ENCODE measurements around the gene TPRN. TPM values are rescaled to one million over a fixed set of nuclear protein-coding genes. Genes with fewer than 3 reads are reported as not detected.

The TPRN gene
- total RNA-seq, 1 donor from 2014 or later: 8.2 TPM

DNA sequence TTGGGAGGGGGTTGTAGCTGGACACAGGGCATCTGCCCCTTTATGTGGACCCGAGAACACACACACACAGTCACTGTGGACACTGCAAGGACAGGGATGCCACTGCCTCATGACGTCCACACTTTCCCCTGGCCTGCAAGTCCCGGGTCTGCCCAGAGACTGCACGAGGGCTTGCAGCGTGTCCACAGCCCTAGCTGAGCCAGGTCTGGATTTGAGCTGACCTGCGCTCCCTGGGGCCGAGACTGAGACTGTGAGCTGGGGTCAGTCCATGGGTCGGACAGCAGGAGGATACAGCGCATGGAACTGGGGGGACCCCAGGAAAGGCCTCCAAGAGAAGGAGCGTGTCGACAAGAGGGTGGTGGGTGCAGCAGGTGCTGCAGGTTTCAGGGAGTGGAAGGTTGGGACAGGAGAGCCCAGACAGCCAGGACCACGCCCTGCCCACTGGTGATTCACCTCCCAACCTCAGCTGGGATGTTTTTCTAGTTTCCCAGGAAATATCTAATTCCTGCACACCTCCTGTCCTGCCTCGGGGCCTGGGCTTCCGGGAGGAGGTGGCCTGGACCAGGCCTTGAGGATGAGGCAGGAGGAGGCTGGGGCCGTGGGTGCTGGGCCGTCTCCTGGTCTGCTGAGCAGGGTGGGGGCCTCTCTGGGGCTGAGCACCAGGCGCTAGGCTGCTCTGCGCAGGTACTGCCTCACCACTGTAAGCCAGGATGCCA, 26.0 kb upstream of the TPRN start:
- Mint-ChIP-seq H3K4me3 (ENCODE audit: unreplicated experiment) (no peak overlapping the region), H3K36me3 (ENCODE audit: low read depth, unreplicated experiment) (no peaks in the 10 kb centered on the region), H3K4me1 (ENCODE audit: unreplicated experiment) (no peaks in the 10 kb centered on the region), H3K27me3 (ENCODE audit: unreplicated experiment) (peaks cover 7% of the 10 kb centered on the region), H3K27ac (ENCODE audit: unreplicated experiment) (no peak overlapping the region), H3K9me3 (ENCODE audit: unreplicated experiment) (no peaks in the 10 kb centered on the region)
- DNase-seq (ENCODE audit: low spot score): no peak
- TF ChIP-seq, protein P1, sequence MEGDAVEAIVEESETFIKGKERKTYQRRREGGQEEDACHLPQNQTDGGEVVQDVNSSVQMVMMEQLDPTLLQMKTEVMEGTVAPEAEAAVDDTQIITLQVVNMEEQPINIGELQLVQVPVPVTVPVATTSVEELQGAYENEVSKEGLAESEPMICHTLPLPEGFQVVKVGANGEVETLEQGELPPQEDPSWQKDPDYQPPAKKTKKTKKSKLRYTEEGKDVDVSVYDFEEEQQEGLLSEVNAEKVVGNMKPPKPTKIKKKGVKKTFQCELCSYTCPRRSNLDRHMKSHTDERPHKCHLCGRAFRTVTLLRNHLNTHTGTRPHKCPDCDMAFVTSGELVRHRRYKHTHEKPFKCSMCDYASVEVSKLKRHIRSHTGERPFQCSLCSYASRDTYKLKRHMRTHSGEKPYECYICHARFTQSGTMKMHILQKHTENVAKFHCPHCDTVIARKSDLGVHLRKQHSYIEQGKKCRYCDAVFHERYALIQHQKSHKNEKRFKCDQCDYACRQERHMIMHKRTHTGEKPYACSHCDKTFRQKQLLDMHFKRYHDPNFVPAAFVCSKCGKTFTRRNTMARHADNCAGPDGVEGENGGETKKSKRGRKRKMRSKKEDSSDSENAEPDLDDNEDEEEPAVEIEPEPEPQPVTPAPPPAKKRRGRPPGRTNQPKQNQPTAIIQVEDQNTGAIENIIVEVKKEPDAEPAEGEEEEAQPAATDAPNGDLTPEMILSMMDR (IDR thresholded peaks at IDR 0.05; ENCODE audit: unreplicated experiment): no peak

DNA sequence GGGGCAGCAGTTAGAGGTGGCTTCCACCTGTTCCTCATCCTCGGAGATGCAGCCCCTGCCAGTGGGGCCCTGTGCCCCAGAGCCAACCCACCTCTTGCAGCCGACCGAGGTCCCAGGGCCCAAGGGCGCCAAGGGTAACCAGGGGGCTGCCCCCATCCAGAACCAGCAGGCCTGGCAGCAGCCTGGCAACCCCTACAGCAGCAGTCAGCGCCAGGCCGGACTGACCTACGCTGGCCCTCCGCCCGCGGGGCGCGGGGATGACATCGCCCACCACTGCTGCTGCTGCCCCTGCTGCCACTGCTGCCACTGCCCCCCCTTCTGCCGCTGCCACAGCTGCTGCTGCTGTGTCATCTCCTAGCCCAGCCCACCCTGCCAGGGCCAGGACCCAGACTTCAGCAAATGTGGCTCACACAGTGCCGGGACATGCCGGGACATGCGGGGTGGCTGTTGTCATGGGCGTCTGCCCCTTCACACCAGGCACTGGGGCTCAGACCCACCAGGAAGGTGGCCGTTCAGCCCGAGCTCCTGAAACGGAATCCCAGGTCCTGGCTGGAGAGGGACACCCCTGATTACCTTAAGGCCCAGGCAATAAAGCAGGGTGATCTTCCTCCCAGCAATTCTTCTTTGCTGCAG, 25.3 kb upstream of the TPRN start:
- Mint-ChIP-seq H3K36me3 (ENCODE audit: low read depth, unreplicated experiment) (no peaks in the 10 kb centered on the region), H3K27ac (ENCODE audit: unreplicated experiment) (no peak overlapping the region), H3K9me3 (ENCODE audit: unreplicated experiment) (no peaks in the 10 kb centered on the region), H3K27me3 (ENCODE audit: unreplicated experiment) (peaks cover 9% of the 10 kb centered on the region), H3K4me3 (ENCODE audit: unreplicated experiment) (no peak overlapping the region), H3K4me1 (ENCODE audit: unreplicated experiment) (no peaks in the 10 kb centered on the region)
- TF ChIP-seq, protein P1 (IDR thresholded peaks at IDR 0.05; ENCODE audit: unreplicated experiment): no peak
- no peak for DNase-seq (ENCODE audit: low spot score)

DNA sequence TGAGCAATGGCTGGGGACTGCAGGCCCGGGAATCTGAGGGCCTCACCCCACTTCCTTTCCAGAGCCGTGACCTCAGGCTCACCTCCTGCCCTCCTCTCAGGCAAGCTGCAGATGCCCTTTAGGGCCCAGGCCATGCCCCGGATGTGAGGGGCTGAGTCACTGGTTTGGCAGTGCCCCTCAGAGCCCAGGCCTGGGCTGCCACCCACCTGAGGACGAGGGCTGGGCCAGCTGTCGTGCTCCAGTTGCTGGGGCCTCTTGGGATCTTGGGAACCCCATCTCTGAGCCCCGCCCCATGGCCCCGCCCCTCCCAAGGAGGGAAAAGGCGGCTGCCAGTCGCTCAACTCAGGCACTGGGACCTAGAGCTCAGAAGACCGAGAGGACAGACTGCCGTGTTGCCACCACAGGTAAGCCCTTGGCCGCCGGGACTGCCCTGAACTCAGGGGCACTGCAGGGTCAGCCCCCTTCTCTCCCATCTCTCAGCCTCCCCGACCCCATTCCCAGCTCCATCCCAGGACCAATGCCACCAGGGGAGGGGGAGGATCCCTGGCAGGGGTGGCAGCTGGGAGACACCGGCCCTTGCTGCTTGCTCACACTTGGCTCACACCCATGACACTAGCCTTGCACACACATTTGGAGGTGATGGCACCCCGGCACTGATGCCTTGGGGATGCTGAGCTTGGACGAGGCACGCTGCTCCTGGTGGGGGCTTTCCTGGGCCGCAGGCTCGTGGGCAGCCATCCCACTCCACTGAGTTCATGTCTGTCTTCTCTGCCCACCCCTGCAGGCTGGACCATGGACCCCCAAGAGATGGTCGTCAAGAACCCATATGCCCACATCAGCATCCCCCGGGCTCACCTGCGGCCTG, 24.5 kb upstream of the TPRN start, which contains the start of gene CYSRT1:
CYSRT1 (plus strand) TSS at position 345 of the 865 bp plus-strand sequence; CDS start at position 793, 448 bp downstream.
- H3K27ac Mint-ChIP-seq (ENCODE audit: unreplicated experiment): no peak within 1 kb of the TSS
- TF ChIP-seq, protein P1 (IDR thresholded peaks at IDR 0.05; ENCODE audit: unreplicated experiment): no peak
- H3K36me3 Mint-ChIP-seq (ENCODE audit: low read depth, unreplicated experiment): no peaks in the 10 kb centered on the region

DNA sequence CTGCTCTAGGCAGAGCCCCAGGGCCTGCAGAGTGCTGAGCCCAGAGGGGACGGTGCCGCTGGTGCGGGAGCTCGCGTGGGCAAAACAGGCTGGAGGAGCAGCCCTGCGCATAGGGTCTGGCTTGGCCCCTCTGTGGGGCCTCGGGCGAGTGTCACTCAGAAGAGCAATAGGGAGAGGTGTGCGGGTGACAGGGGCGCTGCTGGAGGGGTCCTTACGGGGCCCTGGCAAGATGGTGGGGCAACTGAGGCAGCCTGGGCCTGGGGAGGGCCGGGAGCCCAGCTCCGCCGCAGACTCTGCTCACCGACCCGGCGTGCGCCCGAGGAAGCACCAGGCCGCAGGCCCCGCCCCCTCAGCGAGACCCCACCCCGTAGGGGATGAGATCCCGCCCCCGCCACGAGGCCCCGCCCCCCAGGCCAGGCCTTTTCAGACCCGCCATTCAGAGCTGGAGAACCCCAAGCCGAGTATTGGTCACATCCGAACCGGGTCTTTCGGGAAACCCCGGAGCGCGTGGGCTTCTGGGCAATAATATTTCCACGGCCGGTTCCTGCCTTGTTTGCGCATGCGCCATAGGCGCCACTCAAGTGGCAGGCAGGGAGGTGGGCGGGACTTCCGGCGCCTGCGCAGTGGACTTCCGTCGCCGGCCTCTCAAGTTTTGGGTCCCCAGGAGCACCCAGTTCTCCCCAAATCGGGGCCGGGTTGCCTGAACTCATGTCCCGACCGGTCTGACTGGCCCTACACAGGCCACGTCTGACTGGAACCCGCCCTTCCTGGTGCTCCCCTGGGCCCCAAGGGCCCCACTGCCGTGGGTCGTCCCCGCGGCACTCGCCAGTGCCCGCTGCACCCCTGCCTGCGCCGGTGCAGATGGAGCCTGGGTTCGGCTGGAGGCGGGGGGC, 22.8 kb upstream of the TPRN start:
- no peaks in the 10 kb centered on the region for H3K9me3 Mint-ChIP-seq (ENCODE audit: unreplicated experiment)
- TF ChIP-seq, protein P1 (IDR thresholded peaks at IDR 0.05; ENCODE audit: unreplicated experiment): no peak
- H3K4me1 Mint-ChIP-seq (ENCODE audit: unreplicated experiment): no peaks in the 10 kb centered on the region
- H3K4me3 Mint-ChIP-seq (ENCODE audit: unreplicated experiment): peak overlapping the region; percentile 82
- H3K27ac Mint-ChIP-seq (ENCODE audit: unreplicated experiment): no peak overlapping the region
- DNase-seq (ENCODE audit: low spot score): peak; percentile 94
- H3K27me3 Mint-ChIP-seq (ENCODE audit: unreplicated experiment): peaks cover 11% of the 10 kb centered on the region
- no peaks in the 10 kb centered on the region for H3K36me3 Mint-ChIP-seq (ENCODE audit: low read depth, unreplicated experiment)

More for the DNA sequence above, 24.5 kb upstream of the TPRN start, which contains the start of gene CYSRT1:
- DNase-seq (ENCODE audit: low spot score): no peak
- Mint-ChIP-seq H3K4me1 (ENCODE audit: unreplicated experiment) (no peaks in the 10 kb centered on the region), H3K4me3 (ENCODE audit: unreplicated experiment) (peak within 1 kb of the TSS; percentile 71), H3K27me3 (ENCODE audit: unreplicated experiment) (peaks cover 11% of the 10 kb centered on the region), H3K9me3 (ENCODE audit: unreplicated experiment) (no peaks in the 10 kb centered on the region)

Data from endothelial cell (in vitro differentiated cells).